ENCODE data around the gene KLF2.

The KLF2 gene

DNA sequence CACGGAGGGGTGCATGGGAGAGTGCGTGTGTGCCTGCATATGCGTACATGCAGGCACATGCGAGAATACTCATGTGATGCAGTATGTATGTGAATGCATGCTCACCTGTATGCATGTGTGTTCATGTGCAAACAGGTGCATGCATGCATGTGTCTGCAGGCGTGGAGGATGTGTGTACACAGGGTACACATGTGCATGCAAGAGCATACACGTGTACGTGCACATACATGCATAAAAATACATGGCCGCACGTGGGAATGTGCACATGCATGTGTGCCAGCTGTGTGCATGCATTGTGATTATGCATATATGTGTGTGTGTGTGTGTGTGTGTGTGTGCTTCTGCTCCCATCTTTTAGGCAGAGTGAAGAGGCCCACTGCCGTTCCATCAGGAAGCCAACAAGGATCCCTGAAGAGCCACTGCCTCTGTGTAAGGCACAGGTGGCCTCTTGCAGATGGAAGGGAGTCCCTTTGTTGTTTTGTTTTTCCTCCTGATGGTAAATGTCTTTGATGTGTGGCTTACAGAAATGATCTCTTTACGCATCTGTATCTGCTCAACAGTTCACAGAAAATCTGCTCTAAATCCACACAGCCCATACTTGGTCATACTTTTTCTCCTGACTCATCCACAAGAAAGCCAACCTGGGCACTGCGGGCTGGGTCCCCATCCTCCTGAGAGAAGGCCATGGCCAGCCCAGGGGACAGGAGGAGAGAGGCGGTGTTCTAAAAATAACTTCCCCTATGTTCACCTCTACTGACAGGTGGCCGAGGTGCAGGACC, 50.7 kb downstream of the KLF2 start:
- no peak for DNase-seq (ENCODE audit: low spot score)

DNA sequence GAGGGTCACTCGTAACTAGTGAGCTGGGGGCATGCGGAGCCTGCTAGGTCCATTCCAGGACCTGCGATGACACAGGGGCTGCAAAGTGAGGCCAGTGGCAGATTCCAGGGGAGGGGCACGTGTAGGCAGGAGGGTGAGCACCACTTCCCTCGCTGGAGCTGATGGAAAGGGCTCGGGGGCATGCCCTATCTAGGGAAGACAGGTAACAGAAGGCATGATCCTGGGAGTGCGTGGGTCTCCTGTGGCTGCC, 51.2 kb downstream of the KLF2 start:
- no peak for DNase-seq (ENCODE audit: low spot score)

DNA sequence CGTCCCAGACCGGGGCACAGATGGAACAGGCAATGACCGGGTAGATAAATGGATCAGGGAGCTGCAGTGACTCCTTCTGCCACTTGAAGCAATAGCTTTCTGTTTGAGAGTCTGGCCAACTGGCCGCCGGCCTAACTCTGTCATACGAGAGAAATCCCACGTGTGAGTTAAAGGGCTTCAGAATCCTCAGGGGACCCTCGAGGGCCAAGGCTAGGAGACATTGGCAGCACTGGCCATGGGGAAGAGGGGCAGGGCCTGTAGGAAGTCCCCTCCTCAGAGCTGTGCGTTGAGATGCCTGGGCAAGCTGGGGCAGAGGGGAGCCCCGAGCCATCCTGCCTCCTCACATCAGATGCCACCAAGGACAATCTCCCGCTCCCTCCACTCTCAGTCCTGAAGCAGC, 51.6 kb downstream of the KLF2 start:
- DNase-seq (ENCODE audit: low spot score) = no peak

DNA sequence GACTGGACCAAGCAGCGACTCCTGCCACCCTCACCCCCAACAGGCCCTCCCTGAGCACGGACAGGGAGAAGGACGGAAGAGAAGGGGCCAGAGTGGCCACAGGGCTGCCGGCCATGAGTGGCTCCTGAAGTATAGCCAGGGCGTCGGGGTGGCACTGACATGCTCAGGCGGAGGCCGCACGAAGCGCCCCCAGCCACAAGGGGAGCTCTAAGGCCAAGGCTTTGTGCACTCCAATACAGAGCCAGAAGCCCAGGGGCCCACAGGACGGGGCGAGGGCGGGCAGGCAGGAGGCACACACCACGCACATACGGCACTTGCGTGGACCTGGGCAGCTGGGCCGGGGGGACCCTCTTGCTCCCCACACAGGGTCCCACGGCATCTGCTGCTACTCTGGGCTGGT, 52.0 kb downstream of the KLF2 start:
- no peak for DNase-seq (ENCODE audit: low spot score)

DNA sequence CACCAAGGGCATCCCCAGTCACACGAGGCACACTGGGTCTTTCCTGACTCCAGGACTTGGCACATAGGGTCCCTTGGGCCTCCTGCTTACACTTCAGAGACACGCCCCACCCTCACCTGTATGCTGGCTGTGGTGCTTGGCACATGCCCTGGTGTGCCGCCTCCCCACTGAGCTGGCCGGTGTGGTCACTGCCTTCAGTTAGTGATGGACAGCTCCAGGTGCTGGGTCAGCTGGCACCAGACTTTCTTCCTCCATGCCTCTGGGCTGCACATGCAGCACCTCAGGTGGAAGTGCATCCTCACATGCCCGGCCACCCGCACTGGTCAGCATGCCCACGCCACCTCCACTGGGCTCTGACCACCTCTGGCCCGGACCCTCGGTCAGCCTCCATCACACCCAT, 52.9 kb downstream of the KLF2 start:
- DNase-seq (ENCODE audit: low spot score) = no peak
